ENCODE data around the gene ARPIN. TPM values are rescaled to one million over a fixed set of nuclear protein-coding genes. Genes with fewer than 3 reads are reported as not detected.

ARPIN gene
- total RNA-seq, 1 experiment from 2014 or later, result 2.1 TPM

GRCh38 chr15:89852342-89852995 is 60.3 kb downstream of the ARPIN start:
- peaks cover 4% of the 10 kb centered on the region for H3K36me3 ChIP-seq (replicated peaks; ENCODE audit: control insufficient read depth, insufficient read depth, low read length)
- H3K27me3 ChIP-seq (ENCODE audit: control insufficient read depth, insufficient read depth, low read length), result no peaks in the 10 kb centered on the region
- no peak overlapping the region for H3K4me3 ChIP-seq (ENCODE audit: insufficient read depth, low read depth, low read length)
- DNase-seq, result no peak

DNA sequence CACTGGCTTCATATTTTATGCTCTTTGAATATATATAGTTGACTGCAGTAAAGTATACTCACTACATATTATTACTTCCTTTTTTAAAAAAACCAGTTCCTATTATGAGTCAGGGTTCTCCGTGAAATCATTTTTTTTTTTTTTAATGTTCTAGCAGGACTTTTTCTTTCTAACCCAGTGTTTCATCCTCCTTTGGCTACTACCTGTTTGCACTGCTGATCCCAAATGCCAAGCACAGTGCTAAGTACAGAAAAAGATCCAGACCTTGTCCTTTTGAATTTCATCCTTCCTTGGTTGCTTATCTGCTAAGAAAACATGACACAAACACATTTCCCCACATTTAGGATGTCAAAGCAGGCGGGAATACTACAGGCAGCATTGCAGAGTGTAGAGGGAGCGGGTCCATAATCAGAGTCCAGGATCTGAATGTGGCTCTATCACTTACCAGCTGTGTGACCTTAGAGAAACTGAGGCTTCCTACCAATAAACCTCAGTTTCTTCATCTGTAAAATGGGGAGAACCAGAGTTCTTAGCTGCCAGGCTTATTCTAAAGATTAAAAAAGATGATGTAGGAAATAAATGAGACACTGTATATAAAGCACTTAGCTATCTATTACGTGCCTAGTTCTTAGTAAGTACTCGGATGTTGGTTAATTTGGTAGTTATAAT is 60.9 kb downstream of the ARPIN start:
- DNase-seq, result no peak
- Histone ChIP-seq H3K4me3 (ENCODE audit: insufficient read depth, low read depth, low read length) (no peak overlapping the region), H3K27me3 (ENCODE audit: control insufficient read depth, insufficient read depth, low read length) (no peaks in the 10 kb centered on the region), H3K36me3 (replicated peaks; ENCODE audit: control insufficient read depth, insufficient read depth, low read length) (peaks cover 4% of the 10 kb centered on the region)

DNA sequence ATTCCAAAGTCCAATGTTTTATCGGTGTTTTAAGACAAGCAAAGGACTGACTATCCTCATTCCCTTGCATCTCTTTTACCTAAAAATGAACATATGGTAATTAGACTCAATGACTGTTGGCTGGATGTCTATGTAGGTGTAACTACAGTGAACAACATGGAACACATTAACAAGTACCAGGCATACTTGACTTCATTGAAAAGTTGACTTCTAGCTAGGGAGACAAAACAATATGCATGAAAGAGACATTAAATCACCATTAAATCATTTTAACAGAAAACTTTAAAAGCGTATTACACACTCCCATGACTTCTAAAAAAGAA is 63.8 kb downstream of the ARPIN start:
- Histone ChIP-seq H3K4me3 (ENCODE audit: insufficient read depth, low read depth, low read length) (no peak overlapping the region), H3K27me3 (ENCODE audit: control insufficient read depth, insufficient read depth, low read length) (no peaks in the 10 kb centered on the region), H3K36me3 (replicated peaks; ENCODE audit: control insufficient read depth, insufficient read depth, low read length) (peaks cover 4% of the 10 kb centered on the region)
- no peak for DNase-seq

DNA sequence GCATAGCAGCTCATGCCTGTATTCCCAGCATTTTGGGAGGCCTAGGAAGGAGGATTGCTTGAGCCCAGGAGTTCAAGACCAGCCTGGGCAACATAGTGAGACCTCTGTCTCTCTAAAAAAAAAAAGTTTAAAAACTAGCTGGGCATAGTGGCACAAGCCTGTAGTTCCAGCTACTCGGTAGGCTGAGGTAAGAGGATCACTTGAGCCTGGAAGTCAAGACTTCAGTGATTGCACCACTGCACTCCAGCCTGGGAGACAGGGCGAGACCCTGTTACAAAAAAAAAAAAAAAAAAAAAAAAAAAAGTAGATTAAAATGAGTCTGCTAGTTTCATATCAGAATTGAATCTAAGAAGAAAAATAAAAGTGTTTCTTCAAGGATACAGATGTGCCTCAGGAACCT is 65.7 kb downstream of the ARPIN start:
- Histone ChIP-seq H3K36me3 (replicated peaks; ENCODE audit: control insufficient read depth, insufficient read depth, low read length) (peaks cover 1% of the 10 kb centered on the region), H3K4me3 (ENCODE audit: insufficient read depth, low read depth, low read length) (no peak overlapping the region), H3K27me3 (ENCODE audit: control insufficient read depth, insufficient read depth, low read length) (no peaks in the 10 kb centered on the region)
- no peak for DNase-seq

DNA sequence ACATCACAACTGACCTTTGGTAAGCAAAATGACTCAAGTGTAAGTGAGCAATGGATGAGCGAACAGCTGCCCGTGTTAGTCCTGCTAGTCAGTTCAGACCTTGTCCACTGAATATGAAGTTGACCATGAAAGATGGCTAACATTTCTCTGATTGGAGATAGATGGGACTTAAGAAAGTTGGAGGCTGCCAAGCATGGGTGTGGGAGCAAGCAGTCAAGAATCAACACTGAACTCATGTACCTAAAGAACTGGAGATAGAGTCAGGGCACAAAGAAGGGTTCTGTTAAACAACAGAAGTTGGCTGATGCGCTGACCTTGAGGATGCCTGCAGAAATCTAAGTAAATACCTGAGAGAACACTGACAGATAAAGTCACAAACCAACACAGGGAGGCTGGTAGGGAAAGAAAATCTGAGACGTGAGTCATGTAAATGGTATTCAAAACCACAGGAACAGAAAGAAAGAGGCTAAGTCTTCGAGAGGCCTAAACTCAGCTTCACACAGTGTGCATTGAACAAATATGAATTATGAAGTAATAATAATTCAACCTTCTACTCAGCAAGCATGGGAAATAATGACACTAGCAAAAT is 67.4 kb downstream of the ARPIN start:
- no peak for DNase-seq

More for the DNA sequence above, 67.4 kb downstream of the ARPIN start:
- Histone ChIP-seq H3K27me3 (ENCODE audit: control insufficient read depth, insufficient read depth, low read length) (no peaks in the 10 kb centered on the region), H3K4me3 (ENCODE audit: insufficient read depth, low read depth, low read length) (no peak overlapping the region), H3K36me3 (replicated peaks; ENCODE audit: control insufficient read depth, insufficient read depth, low read length) (peaks cover 1% of the 10 kb centered on the region)

Other genes with a start within 250 kb of the ARPIN start
- 0.18 TPM in 1 of 2 replicates, not detected in the other for gene PLIN1, start 233.6 kb downstream of the ARPIN start, total RNA-seq (2014; rRNA removed; shearing (Covaris generic))
- gene PEX11A, start 222.2 kb downstream of the ARPIN start, total RNA-seq (2014; rRNA removed; shearing (Covaris generic)), result 1.3 and 1.6 TPM in 2 replicates
- not detected in 2 replicates for gene WDR93, start 222.1 kb downstream of the ARPIN start, total RNA-seq (2014; rRNA removed; shearing (Covaris generic))
- gene MESP1, start 161.7 kb downstream of the ARPIN start, total RNA-seq (2014; rRNA removed; shearing (Covaris generic)), result 1.6 and 2.6 TPM in 2 replicates
- gene MESP2, start 136.6 kb downstream of the ARPIN start, total RNA-seq (2014; rRNA removed; shearing (Covaris generic)), result 2.0 TPM in 2 replicates
- gene ANPEP, start 98.1 kb downstream of the ARPIN start, total RNA-seq (2014; rRNA removed; shearing (Covaris generic)), result 3.3 and 6.7 TPM in 2 replicates
- gene AP3S2, start 19.0 kb downstream of the ARPIN start, total RNA-seq (2014; rRNA removed; shearing (Covaris generic)), result 39.6 and 62.8 TPM in 2 replicates
- gene ZNF710, start 88.4 kb upstream of the ARPIN start, total RNA-seq (2014; rRNA removed; shearing (Covaris generic)), result 24.3 and 28.5 TPM in 2 replicates
- 67.6 and 74.4 TPM in 2 replicates for gene IDH2, start 189.5 kb upstream of the ARPIN start, total RNA-seq (2014; rRNA removed; shearing (Covaris generic))

Measured in H7 (cell line).